Tongue (tissue), 2 donors: ENCODE data around the gene EDIL3. TPM values are rescaled to one million over a fixed set of nuclear protein-coding genes. Genes with fewer than 3 reads are reported as not detected.
A peak's percentile ranks its signal among the peaks of the same experiment; 100 is the strongest.

ENCODE experiments used
- DNase-seq: peaks from one replicate; pipeline ENCODE4 v3.0.0-alpha.2; 2015
- total RNA-seq: library from RNA; depleted of rRNA; stranded (reverse); fragments of >200 nt; gene quantifications from one replicate; pipeline ENCODE4 v1.2.3, GENCODE V29; 2014

EDIL3 gene
- total RNA-seq, 1 donor from 2014 or later, result 11.3 TPM

GRCh38 chr5:84259283-84260045 is 125.2 kb downstream of the EDIL3 start:
- DNase-seq, result no peak

GRCh38 chr5:84257061-84257460 is 127.6 kb downstream of the EDIL3 start:
- no peak for DNase-seq

GRCh38 chr5:84255315-84255714 is 129.4 kb downstream of the EDIL3 start:
- no peak for DNase-seq

GRCh38 chr5:84253946-84254345 is 130.7 kb downstream of the EDIL3 start:
- DNase-seq, result no peak

DNA sequence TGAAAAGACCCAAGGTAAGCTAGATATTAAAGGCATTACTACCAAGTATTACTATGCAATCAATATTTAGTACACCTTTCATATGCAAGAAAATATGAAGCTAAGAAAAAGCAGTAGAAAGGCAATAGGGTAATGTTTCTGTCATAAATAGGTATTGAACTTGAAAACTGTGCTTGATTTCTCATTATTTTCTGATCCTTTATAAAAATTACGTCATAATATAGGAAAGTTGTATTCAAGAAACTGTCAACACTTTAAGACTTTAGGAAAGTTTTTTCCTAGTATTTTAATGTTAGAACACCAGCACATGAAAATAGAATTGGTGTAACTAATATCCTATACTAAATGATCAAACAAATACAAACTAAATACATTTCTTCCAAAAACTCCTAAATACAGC is 133.2 kb downstream of the EDIL3 start:
- no peak for DNase-seq

- DNase-seq, result peak; percentile 19
Observed at GRCh38 chr5:84249918-84250630, 134.6 kb downstream of the EDIL3 start.

- DNase-seq, result no peak
Observed at GRCh38 chr5:84248013-84248412, 136.7 kb downstream of the EDIL3 start.

DNA sequence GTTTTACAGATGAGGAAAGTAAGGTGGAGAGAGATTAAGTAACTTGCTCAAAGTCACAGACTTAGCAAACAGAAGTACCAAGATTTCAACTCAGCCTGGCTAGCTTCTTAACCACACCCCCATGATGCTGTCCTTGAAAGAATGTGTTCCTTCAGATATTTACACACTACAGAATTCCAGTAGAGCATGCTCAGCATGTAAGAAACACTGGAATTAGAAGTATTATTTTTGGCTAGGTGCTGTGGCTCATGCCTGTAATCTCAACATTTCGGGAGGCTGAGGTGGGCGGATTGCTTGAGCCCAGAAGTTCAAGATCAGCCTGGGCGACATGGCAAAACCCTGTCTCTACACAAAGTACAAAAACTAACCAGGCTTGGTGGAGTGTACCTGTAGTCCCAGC is 142.4 kb downstream of the EDIL3 start:
- no peak for DNase-seq

GRCh38 chr5:84239494-84239893 is 145.2 kb downstream of the EDIL3 start:
- no peak for DNase-seq

DNA sequence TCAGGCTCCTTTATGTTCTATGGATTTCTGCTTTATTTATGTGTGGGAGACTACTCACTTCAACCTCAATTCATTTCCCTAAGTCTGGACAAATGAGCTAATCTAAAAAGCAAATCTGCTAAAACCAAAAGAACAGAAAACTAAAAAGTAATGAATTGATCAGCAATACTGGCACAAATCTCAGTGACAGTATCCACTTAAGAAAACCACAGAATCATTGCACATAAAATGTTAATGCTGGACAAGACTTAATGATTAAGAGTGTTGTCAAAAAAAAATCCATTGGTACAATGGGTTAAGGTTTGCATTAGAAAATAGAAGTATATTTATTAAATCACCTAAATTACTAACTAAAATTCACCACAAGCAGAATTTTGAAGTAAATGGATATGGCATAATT is 147.6 kb downstream of the EDIL3 start:
- DNase-seq, result no peak

- DNase-seq, result peak; percentile 35
Observed at GRCh38 chr5:84231433-84231832, 153.2 kb downstream of the EDIL3 start.

DNA sequence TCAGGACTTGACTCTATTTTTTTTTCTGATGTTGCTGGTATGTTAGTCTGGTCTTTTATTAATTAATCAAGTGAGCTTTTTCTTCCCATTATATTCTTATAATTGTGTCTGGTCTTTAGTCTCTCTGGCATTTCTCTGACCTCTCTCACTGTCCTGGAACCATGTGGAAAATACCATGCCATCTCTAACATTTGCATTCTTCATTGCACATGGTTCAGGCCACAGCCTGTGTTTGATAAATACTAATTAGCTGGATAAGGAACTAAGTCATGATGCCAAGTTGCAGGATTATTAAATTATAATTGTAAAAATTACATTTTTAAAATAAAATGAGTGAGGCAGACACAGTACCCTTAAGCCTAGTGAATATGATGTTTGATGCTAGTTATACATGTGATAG is 155.6 kb downstream of the EDIL3 start:
- no peak for DNase-seq

DNA sequence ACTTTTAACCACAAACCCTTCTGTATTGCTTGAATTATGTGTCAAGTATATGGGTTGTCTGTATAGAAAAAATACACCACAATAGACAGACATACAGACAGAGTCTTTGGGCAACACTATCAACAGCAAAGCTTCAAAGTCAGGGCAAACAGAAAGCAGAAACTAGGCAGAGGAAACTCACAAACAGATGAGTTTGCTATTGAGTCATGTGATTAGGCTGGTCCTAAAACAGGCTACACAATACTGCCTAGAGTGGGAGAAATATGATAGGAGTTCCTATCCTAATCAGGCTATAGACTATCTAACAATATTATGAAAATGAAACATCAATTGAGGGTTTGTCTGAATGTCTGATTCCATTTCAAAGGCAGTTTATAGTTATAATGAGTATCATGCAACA is 156.4 kb downstream of the EDIL3 start:
- no peak for DNase-seq

DNA sequence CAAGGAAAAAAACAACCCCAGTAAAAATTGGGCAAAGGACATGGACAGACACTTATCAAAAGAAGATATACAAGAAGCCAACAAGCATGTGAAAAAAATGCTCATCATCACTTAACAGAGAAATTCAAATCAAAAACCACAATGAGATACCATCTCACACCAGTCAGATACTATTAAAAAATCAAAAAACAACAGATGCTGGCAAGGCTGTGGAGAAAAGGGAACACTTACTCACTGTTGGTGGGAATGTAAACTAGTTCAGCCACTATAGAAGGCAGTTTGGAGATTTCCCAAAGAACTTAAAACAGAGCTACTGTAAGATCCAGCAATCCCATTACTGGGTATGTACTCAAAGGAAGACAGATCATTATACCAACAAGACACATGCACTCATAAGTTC is 157.4 kb downstream of the EDIL3 start:
- DNase-seq, result no peak

- no peak for DNase-seq
Observed at GRCh38 chr5:84218546-84218945, 166.1 kb downstream of the EDIL3 start.

DNA sequence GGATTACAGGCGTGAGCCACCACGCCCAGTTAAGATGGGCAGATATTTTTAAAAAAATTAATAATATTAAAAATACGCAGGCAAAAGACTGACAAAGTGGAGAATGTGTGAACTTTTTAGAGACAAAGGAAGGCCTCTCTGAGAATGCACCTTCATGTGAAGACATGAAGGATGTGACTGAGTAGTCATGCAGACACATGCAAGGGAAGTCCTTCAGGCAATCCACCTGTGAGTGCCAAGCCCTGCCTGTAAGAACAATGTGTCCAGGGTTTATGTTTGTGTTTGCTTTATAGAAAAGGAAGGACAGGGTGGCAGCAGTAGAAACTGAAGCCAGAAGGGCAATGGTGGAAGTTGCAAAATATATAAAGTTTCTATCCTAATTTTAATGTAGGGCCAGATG is 169.2 kb downstream of the EDIL3 start:
- no peak for DNase-seq

DNA sequence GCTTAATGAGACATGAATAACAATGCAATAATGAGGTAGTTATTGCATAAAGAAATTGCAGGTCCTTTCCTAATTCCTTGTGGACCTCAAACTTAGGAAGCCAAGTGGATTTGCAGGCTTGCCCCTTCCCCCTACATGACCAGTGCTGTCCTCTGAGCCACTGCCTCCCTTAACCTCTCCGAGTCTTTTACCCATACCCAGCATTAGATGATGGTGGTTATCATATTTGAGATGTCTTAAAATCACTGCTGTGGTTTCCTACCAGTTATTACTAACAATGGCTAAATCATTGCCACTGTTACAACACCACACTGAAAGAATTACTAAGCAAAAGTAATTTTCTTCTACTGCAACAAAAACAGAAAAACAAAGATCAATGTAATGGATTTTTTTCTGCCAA is 170.8 kb downstream of the EDIL3 start:
- no peak for DNase-seq

GRCh38 chr5:84213212-84213611 is 171.5 kb downstream of the EDIL3 start:
- no peak for DNase-seq

DNA sequence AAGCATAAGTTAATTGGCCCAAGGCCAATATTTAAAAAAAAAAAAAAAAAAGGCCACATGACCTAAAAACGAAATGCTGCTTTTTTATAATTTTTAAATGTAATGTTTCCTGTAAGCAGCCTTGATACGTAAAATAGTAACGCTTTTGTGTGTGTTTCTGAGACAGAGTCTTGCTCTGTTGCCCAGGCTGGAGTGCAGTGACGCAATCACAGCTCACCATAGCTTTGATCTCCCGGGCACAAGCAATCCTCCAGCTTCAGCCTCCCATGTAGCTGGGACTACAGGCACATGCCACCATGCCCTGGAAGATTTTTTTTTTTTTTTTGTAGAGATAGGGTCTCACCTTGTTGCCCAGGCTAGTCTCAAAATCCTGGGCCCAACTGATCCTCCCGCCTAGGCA is 179.9 kb downstream of the EDIL3 start:
- DNase-seq, result no peak

DNA sequence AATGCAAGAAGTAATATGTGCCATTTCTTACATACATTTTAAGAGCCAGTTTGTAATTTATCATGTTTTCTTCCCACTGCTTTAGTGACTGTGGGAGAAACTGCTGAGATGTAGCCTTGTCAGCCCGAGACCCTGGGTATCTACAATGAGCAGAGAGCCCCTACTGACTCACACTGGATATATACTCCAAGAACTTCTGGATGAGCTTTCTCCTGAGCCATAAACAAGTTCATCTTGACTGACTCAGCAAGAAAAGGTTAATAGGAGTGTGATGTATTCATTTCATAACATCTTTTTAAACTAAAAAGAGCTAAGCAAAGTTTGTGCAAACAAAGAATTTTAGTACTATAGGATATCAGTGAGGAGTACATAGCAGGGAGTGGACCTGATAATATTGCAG is 182.5 kb downstream of the EDIL3 start:
- DNase-seq, result no peak

DNA sequence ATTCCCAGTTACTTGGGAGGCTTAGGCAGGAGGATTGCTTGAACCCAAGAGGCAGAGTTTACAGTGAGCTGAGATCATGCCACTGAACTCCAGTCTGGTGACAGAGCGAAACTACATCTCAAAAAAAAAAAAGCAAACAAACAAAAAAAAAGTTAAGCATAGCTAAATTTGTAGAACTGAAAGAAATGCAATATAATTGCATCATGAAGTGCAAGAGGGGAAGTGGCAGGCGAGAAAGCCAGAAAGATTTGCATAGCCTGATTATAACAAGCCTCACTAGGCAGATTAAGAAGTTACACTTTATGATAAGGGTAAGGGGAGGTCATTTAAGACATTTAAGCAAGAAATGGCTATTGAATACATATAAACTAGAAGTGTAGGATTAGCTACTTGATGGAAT is 187.1 kb downstream of the EDIL3 start:
- no peak for DNase-seq

GRCh38 chr5:84191281-84191680 is 193.4 kb downstream of the EDIL3 start:
- no peak for DNase-seq

DNA sequence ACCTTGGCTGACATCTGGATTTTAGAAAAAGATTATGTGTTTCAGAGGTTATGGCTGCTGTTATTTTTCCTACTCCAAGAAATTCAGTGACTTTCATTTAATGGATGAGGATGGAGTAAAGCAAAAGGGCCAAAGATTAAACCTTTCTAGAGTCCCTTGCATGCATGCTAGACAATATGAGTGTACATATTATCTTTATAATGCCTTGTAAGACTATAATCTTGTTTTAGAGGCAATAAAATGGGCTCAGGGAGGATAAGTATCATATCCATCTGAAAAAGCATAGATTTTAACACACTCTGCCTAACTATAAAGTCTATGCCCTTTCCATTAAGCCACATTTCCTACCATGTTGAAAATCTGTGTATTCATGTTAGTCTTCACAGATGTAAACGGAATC is 199.8 kb downstream of the EDIL3 start:
- no peak for DNase-seq

GRCh38 chr5:84181093-84181492 is 203.6 kb downstream of the EDIL3 start:
- peak; percentile 2 for DNase-seq
